Activated CD8-positive, alpha-beta memory T cell treated with anti-CD3 and anti-CD28 coated beads, Interleukin-2, amount 50 U/mL, for 48 hours (primary cell): ENCODE data around the gene CIB4.

Experiments used
- DNase-seq: peaks from one replicate; pipeline ENCODE4 v3.0.0-alpha.2; 2020

The CIB4 gene

GRCh38 chr2:26540961-26541360 is 100.2 kb downstream of the CIB4 start:
- DNase-seq, result no peak

DNA sequence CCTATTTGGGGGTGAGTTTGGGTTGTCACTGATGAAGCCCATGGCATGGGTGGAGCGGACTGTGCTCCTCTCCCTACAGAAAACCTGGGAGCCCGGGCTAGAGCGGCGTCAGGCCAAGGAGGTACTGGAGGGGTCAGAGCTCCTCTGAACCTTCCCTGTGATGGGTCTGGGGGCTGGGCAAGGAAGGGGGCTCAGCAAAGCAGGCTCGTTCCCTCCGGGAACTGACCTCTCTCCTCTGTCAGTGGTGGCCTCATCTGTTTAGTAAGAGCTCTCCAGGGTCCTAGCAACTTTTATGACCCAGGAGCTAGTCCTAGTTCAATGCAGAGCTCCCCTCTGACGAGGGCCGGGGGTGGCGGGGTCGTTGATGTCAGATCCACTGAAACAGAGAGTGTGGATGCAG is 100.9 kb downstream of the CIB4 start:
- no peak for DNase-seq

DNA sequence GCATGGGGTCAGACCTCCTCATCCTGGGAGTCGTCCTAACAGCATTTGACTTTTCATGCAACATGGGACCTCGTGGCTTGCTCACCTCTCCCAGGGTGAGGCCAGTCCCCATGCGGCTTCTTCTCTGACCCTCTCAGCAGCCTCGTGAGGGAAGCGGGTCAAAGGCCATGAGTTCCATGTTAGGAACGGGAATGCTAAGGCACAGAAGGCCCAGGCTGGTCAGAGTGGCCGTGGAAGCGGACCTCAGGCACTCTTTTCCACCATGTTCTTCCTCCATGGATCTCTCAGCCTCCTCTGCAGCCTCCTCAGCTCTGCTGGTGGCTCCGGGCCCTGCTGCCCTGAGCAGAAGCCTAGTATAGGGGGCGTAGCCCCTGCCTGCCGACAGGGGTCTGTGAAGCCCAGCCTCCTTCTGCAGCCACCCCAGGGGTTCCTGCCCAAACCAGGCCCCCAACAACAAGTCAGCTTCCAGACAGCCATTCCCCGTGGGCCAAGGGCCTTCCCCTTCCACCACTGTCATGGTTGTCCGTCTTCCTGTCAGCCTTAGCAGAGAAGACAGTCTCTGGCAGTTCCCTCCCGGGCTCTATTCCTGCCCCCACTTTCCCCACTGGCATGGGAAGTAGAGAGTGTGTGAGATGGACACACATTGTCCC is 103.2 kb downstream of the CIB4 start:
- no peak for DNase-seq

DNA sequence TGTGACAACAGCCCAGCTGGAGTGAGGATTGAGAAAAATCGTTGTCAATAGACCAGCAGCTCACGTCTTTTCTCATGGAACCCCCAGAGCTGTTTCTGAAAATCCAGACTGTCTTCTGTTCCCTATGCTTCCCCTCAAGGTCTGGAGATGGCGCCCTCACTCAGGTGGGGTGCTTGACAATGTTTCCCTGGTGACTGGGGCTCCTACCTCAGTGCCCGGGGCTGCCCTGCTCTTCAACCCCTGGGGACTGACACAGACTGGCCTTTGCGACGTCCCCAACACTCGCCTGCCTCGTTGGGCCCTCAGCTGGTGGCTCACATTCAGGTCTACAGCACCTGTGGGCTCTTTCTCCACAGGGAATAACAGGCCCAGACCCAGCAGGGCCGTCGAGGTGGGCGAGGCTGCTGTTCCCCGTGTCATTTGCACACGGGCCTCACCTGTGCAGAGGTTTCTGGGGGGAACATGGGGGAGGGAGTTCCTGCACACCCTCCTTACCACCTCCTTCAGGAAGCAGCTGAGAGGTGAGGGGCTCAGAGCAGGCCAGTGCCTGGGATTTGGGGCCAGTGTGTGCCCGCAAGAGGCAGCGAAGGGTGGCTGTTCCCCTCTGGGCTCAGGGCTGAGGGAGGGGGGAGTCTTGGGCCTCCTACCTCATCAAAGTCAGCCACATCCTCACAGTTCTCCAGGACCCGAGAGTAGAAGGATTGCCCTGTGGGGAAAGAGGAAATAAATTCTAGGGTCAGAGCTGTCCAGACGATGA is 103.9 kb downstream of the CIB4 start:
- DNase-seq, result no peak

- no peak for DNase-seq
Observed at GRCh38 chr2:26536371-26537068, 104.6 kb downstream of the CIB4 start.

GRCh38 chr2:26535663-26536275 is 105.4 kb downstream of the CIB4 start:
- no peak for DNase-seq

DNA sequence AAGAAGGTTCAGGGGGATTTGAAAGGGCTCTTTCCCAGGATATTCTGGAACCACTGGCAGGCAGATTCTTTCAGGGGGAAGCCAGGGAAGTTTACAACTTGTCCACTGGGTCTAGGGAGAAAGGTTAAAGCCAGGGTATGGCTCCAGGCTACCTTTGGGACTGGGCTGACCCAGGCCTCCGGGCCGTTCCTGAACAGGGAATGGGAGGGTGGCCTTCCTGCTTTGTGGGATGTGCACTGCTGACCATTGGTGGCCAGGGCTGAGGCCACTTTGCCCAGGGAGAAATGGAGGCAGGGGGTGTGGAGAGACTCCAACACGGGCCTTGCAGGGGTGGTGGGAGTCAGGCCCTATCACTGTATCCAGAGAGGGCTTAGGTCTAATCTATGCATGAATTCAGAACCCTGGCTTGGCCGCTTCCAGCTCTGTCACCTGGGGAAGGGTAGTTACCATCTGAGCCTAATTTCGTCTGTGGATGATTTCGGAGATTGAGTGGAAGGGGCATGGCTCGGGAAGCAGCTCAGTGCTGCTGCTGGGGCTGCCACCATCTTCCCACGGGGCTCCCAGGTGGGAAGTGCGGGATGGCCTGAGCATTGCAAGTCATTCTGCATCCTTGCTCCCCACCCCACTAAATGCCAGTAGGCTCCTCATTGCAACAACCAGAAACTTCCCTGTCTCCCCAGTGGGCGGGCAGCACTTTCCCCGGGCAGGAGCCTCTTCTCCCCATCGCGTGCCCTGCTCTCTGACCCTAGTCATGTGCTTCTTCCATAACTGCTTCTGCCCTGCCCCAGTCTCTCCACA is 106.1 kb downstream of the CIB4 start:
- DNase-seq, result no peak

DNA sequence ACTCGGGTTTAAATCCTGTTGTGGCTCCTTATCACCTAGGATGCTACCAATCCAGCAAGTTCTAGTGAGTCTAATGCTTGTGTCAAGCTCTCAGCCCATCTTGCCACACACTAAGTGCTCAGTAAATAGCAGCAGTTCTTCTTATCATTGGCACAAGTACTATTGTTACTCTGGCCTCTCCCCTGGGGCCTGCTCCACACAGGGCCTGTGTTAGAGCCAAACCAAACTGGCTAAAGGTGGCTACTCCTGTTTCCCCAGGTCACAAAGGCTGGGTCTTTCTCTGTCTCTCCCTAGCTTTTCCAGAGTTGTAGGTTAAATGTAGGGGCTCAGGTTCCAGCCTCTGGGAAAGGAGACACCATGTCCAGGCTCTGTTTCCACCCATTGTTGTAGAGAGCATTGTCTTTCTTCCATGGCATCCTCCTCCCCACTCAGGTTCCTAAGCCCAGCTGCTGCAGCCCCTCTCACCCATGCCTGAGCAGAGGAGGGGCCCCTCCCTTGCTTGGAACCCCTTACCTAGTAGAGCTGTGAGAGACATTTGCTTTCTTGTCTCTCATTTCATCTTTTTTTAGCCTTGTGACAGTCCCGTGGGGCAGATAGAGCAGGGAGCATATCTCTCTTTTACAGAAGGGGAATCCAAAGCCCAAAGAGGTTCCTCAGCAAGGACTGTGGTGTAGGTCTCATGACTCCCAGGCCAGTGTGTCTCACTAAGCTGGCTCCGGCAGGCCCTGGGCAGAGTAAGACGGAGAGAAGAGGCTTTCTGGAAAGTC is 106.9 kb downstream of the CIB4 start:
- DNase-seq, result no peak

GRCh38 chr2:26533661-26534060 is 107.5 kb downstream of the CIB4 start:
- no peak for DNase-seq

- DNase-seq, result no peak
Observed at GRCh38 chr2:26532301-26533250, 108.6 kb downstream of the CIB4 start.
